SHP77 (cell line): ENCODE data around the gene PFDN1.
"Not testable (repeated sequence)": the region's sequence is repeated elsewhere in the genome, so short reads cannot be mapped to it uniquely, and the experiment has no call there.

Source experiments
- DNase-seq, 2 experiments: peaks; one replicate each; lab custom pipeline; 2025; lab: John Stamatoyannopoulos, UW

PFDN1 gene, protein sequence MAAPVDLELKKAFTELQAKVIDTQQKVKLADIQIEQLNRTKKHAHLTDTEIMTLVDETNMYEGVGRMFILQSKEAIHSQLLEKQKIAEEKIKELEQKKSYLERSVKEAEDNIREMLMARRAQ

DNA sequence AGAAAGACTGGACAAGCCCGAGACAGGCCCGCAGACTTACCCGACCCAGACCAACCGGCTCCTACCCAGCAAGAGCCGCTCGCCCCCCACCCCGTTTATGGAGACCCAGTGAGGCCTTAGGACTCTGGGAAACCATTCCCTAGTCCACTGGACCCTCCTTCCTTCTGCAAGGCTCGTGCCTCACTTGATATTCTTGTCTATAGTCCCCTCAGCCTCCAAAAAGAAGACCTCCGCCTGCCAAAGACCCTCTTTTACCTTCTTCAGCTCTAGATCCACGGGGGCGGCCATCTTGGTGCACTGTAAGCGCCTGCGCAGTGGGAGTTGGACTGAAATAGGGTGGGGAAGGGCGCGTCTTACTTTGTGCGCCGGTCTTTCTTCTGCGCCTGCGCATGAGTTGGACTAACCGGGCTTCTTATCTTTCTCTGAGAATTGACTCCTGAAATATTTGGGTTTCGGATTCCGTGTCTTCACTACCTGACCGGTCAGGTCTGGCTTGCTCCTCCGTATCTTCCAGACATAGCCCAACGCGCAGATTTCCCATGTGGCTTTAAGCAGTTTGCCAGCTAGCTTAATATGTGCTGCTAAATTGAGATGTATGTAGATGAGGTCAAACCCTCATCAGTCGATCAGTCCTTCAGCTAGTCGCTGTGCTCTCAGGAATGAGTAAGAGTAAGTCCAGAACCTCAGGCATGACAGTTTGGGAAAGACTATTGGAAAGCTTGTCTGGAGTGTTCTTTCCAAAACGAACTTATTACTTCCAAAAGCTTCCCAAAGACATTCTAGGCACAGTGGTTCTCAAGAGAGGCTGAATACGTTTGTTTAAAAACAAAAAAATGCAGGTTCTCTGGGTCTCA is at the start of gene PFDN1:
Gene PFDN1 (minus strand): TSS at position 316 of the 854 bp plus-strand sequence. CDS start 28 bp downstream, at position 288.
- peak; percentile 98 to 99 for DNase-seq

GRCh38 chr5:140351609-140352334 is 48.9 kb upstream of the PFDN1 start:
- peak; percentile 60 to 75 for DNase-seq

GRCh38 chr5:140349244-140349643 is 46.3 kb upstream of the PFDN1 start:
- DNase-seq: no peak

GRCh38 chr5:140348104-140348503 is 45.2 kb upstream of the PFDN1 start:
- no peak for DNase-seq

- DNase-seq: no peak
These were observed 44.5 kb upstream of the PFDN1 start for GRCh38 chr5:140347360-140347759.

GRCh38 chr5:140346348-140347221 is 43.7 kb upstream of the PFDN1 start, which contains the start of gene HBEGF:
HBEGF (minus strand) TSS chr5:140346603; CDS start chr5:140346328, 275 bp downstream.
- DNase-seq: peak; percentile 85 to 87

GRCh38 chr5:140345919-140346347 is 43.0 kb upstream of the PFDN1 start:
- DNase-seq: peak in 1 of 2 experiments; percentile 72

GRCh38 chr5:140344683-140345423 is 42.0 kb upstream of the PFDN1 start:
- DNase-seq: no peak

DNA sequence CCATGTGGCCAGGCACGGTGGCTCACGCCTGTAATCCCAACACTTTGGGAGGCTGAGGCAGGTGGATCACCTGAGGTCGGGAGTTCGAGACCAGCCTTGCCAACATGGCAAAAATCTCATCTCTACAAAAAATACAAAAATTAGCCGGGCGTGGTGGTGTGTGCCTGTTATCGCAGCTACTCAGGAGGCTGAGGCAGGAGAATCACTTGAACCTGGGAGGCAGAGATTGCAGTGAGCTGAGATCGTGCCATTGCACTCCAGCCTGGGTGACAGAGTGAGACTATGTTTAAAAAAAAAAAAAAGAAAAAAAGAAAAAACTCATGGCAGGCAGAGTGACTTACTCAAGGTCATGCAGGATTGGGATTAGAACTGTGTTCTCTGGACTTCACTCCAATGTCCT is 40.9 kb upstream of the PFDN1 start:
- DNase-seq: not testable (repeated sequence)

GRCh38 chr5:140342896-140343295 is 40.0 kb upstream of the PFDN1 start:
- no peak for DNase-seq

- DNase-seq: no peak
These were observed 39.4 kb upstream of the PFDN1 start for GRCh38 chr5:140342287-140342686.

GRCh38 chr5:140341591-140341990 is 38.7 kb upstream of the PFDN1 start:
- DNase-seq: no peak

GRCh38 chr5:140340605-140341121 is 37.8 kb upstream of the PFDN1 start:
- DNase-seq: no peak

- DNase-seq: no peak
These were observed 36.7 kb upstream of the PFDN1 start for GRCh38 chr5:140339636-140340035.

- no peak for DNase-seq
These were observed 36.0 kb upstream of the PFDN1 start for GRCh38 chr5:140338908-140339307.

DNA sequence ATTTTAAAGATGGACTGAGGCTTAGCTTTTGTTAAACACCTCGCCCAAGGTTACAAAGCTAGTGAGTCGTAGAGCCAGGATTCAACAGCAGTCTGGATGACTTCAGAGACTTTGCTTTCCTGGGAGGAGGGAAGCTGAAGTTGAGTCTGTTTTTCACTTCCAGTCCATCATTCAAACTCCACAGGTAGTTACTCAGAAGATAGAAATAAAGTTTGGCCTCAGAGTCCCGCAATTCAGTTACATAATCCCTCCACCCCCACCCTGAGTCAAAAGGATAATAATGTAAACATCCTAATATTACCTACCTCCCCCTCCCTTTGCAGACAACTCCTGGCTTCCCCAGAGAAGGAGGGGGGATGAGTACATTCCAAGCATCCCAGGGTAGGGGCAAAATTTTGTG is 35.4 kb upstream of the PFDN1 start:
- no peak for DNase-seq

DNA sequence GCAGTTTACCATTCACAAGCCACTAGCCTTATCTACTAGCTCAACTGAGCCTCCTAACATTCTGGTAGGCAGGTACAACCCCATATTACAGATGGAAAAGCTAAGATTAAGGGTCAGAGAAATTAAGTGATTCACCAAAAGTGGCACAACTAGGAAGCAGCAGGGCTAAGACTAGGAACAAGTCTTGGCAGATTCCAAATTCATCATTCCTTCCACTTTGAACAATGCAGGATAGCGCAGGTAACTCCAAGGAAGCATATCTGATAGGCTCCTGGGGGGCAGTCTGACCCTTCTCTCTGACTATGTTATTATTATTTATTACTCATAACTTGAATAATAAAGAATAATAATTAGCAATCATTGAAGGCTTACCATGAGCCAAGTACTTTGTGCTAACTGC is 35.0 kb upstream of the PFDN1 start:
- DNase-seq: no peak

DNA sequence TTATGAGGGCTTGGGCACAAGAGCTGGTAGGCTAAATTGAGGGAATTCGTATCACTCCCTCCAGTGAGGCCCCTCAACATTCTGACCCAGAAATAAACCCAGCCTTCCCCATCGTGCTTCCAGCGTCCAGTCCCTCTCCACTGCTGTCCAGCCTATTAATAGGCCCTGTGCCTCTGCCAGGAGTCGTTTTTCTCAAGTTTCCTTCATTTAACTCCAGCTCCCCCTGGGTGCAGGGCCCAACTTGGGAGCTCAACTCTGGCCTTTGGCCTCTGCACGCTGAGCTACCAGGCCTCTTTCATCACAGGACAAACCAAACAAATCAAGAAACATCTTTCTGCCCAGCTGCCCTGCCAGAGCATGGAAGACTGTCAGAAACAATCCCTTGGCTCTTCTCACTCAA is 33.5 kb upstream of the PFDN1 start:
- DNase-seq: no peak

- DNase-seq: no peak
These were observed 28.7 kb upstream of the PFDN1 start for GRCh38 chr5:140331638-140332037.

DNA sequence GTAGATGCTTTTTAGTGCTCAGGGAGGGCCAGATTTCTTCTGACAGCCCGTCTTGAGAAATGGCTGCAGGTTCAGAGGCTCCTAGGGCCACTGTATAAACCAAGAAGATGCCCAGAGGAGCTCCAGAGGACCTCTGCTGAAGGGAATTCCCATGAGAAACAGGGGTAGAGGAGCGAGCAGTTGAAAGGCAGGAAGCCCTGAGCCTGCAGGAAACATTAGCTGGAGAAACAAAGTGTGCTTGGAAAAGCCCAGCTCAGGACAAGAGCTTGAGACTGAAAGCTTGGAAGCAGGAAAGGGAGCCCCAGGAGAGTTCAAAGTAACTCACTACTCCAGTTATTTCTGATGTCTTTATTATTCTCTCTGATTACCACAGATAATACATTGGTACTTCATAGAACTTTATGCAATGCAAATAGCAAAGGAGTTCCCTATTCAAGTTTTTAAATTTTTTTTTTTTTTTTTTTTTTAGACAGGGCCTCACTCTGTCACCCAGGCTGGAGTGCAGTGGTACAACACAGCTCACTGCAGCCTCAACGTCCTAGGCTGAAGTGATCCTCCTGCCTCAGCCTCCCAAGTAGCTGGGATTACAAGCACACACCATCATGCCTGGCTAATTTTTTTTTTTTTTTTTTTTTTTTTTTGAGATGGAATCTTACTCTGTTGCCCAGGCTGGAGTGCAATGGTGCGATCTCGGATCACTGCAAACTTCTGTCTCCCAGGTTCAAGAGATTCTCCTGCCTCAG is 27.0 kb upstream of the PFDN1 start:
- DNase-seq: no peak
